Hematopoietic multipotent progenitor cell treated with erythropoietin and hydrocortisone succinate and interleukin-3 and kit ligand, for 8 days (in vitro differentiated cells): ENCODE measurements around the gene IQCF5.
A peak's percentile ranks its signal among the peaks of the same experiment; 100 is the strongest.
"Not testable (repeated sequence)": the region's sequence is repeated elsewhere in the genome, so short reads cannot be mapped to it uniquely, and the experiment has no call there.

Experiments
- DNase-seq: peaks from one replicate; pipeline ENCODE4 v3.0.0-alpha.2; 2015

IQCF5 gene

DNA sequence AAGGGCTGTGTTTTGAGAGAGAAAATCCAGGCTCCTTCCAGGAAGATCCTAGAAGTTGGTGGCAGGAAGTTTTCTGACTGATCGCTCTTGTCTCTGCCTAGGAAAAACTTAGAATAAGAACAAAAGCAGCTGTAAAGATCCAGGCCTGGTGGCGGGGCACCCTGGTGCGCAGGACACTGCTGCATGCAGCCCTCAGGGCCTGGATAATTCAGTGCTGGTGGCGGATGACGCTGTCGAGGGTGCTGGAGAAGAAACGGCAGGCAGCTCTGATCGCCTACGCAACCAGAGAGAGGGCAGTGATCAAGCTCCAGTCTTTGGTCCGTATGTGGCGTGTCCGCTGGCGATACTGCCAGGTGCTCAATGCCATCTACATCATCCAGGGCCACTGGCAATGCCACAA is 12.5 kb downstream of the IQCF5 start:
- DNase-seq = no peak

DNA sequence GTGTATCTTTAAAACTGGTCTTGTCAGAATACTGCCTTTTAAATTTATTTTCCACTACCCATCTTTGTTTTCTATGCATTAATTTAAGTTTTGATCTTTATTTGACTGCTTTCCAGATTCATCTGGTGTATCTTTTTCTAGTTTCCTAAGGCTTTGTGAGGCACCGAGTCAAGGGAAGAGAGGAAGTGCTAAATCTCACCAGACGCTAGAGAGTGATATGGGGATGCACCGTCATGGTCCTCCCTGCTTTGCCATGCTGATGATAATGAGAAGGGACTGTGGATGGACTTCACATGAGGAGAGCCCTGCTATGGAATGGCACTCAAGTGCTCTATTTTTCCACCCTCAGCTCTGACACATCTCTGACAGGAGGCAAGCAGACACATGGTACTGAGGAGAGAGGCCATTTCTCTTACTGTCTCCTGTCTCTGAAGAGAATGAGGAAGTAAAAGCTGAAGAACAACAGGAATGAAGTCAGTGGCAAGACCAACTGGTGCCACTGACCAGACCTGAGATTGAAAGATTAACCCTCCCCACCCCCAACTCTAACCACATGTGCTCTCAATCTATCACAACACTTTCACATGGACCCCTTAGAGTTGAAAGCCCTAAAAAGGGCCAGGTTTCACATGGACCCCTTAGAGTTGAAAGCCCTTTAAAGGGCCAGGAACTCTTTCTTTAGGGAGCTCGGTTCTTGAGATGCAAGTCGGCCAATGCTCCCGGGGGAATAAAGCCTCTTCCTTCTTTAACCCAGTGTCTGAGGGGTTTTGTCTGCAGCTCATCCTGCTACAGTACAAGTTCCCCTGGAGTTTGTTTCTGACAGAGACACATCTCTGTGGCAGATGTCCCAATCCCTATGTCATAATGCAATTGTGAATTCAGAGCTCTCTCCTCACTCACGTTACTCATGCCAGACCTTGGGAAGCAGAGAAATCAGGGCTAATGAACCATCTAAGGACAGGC is 14.4 kb downstream of the IQCF5 start, which contains the start of gene IQCF2:
TSS of gene IQCF2 (plus strand) at position 913 of the 963 bp plus-strand sequence. CDS start 52 bp downstream, outside the sequence.
- peak; percentile 12 for DNase-seq

DNA sequence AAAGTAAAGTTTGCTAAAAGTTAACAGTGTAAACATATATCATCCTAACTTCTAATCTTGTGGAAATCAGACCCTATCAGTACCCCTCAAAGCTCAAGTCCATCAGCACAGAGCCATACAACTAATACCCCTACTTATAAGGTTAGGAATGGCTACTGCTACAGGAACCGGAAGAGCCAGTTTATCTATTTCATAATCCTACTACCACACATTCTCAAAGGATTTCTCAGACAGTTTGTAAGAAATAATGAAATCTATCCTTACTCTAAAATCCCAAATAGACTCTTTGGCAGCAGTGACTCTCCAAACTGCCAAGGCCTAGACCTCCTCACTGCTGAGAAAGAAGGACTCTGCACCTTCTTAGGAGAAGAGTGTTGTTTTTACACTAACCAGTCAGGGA is 20.0 kb downstream of the IQCF5 start:
- DNase-seq = not testable (repeated sequence)

DNA sequence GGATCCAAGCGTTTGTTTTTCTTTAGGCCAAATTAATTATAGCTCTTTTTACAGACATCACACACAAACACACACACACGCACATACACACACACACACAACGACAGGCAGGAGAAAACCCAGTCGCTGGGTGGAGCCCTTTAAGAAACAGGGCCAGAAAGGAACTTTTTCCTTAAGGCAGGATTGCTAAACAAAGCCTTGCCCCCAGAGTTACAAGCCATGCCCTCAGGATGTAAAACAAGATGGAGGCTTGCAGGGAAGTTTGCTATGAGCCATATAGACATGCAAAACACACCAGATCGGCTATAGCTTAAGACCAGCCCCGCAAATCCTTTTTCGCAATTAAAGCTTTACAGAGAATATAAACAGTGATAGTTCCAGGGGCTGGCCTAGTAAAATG is 30.3 kb downstream of the IQCF5 start:
- DNase-seq = no peak

DNA sequence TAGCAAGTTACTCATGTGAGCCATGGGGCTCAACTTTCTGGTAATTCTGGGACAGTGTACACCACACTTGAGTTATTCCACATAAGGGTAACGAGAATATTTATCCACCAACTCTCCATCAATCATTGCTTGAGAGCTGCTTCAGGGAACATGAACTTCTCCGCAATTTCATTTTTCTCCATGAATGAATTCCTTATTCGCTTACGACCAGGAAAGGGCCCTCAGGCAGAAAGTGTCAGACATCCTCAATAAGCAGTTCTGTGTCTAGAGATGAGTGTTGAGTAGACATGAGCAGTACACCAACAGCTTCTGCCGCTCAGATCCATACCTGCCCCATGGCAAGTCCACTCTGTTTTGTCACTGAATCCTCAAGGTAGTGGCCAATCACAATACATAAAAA is 38.8 kb downstream of the IQCF5 start:
- no peak for DNase-seq

DNA sequence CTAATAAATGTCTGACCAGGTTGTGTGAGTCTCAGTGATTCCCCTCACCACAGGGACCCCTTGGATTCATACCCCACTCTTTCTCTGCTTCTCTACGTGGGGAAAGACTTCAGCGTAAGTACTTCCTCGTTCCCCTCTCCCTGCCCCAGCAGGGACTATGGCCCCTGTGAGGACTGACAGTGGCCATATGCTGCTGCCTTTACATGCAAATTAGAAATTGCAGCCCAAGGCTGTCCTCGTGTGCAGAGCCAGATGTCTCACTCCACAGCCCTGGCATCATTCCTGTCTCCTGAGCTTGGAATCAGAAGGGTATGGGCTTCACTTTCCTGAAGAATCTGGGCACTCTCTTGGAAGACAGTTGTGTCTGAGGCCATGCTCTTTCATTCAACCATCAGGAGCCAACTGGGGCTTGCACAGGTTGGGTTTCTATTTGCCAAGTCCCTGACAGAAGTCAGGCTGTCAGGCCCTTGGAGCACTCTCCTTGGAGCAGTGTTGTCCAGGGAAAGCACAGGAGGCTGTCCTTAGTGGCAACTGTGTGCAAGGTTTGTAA is 44.5 kb downstream of the IQCF5 start:
- DNase-seq = no peak

DNA sequence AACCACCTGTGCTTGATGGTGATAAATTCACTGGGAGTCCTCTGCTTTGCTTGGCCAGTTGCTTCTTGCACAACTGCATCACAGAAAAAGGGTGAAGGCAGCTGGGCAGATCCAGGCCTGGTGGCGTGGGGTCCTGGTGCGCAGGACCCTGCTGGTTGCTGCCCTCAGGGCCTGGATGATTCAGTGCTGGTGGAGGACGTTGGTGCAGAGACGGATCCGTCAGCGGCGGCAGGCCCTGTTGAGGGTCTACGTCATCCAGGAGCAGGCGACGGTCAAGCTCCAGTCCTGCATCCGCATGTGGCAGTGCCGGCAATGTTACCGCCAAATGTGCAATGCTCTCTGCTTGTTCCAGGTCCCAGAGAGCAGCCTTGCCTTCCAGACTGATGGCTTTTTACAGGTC is 45.1 kb downstream of the IQCF5 start:
- no peak for DNase-seq

DNA sequence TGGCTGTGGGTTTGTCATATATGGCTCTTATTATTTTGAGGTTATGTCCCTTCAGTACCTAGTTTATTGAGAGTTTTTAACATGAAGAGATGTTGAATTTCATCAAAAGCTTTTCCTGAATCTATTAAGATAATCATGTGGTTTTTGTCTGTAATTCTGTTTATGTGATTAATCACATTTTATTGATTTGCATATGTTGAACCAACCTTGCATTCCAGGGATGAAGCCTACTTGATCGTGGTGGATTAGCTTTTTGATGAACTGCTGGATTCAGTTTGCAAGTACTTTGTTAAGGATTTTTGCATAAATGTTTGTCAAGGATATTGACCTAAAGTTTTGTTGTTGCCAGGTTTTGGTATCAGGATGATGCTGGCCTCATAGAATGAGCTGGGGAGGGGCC is 47.1 kb downstream of the IQCF5 start:
- no peak for DNase-seq
